HEK293T (cell line): ENCODE data around the gene P4HA2.

Experiments
- BHLHE40 ChIP-seq: fragments of 450-650 bp; IDR thresholded peaks from 2 replicates; pipeline ENCODE4 v1.6.1; 2016; ENCODE audit warnings: mild to moderate bottlenecking, moderate library complexity, borderline replicate concordance
- FOXA1 ChIP-seq: fragments of 450-650 bp; IDR thresholded peaks from 2 replicates; pipeline ENCODE4 v1.6.1; 2016; ENCODE audit warnings: mild to moderate bottlenecking
- FOXK2 ChIP-seq: fragments of 450-650 bp; IDR thresholded peaks from 2 replicates; pipeline ENCODE4 v1.6.1; 2016; ENCODE audit warnings: mild to moderate bottlenecking
- FOXM1 ChIP-seq: fragments of 450-650 bp; IDR thresholded peaks from 2 replicates; pipeline ENCODE4 v1.6.1; 2017; ENCODE audit warnings: mild to moderate bottlenecking, borderline replicate concordance
- L3MBTL2 ChIP-seq: fragments of 450-650 bp; conservative IDR thresholded peaks from 2 replicates; pipeline ENCODE4 v1.6.1; 2016; ENCODE audit warnings: mild to moderate bottlenecking
- LEF1 ChIP-seq: fragments of 450-650 bp; IDR thresholded peaks from 2 replicates; pipeline ENCODE4 v1.6.1; 2017; ENCODE audit warnings: mild to moderate bottlenecking, borderline replicate concordance
- NFRKB ChIP-seq: fragments of 450-650 bp; IDR thresholded peaks from 2 replicates; pipeline ENCODE4 v1.6.1; 2016; ENCODE audit warnings: mild to moderate bottlenecking, moderate library complexity
- PKNOX1 ChIP-seq: fragments of 450-650 bp; IDR thresholded peaks from 2 replicates; pipeline ENCODE4 v1.6.1; 2016
- TARDBP ChIP-seq: fragments of 450-650 bp; IDR thresholded peaks from 2 replicates; pipeline ENCODE4 v1.6.1; 2016
- ZNF384 ChIP-seq: fragments of 450-650 bp; IDR thresholded peaks from 2 replicates; pipeline ENCODE4 v1.6.1; 2016

- TF ChIP-seq ZNF384 (no peak), FOXA1 (no peak), L3MBTL2 (no peak), PKNOX1 (no peak), LEF1 (no peak), NFRKB (no peak), FOXM1 (no peak), BHLHE40 (no peak), TARDBP (no peak), FOXK2 (no peak)
Measured at GRCh38 chr5:132277256-132277655, 49.6 kb upstream of the P4HA2 start.
